ENCODE data around the gene EPSTI1.
"Not testable (repeated sequence)": the region's sequence is repeated elsewhere in the genome, so short reads cannot be mapped to it uniquely, and the experiment has no call there.

EPSTI1 gene

DNA sequence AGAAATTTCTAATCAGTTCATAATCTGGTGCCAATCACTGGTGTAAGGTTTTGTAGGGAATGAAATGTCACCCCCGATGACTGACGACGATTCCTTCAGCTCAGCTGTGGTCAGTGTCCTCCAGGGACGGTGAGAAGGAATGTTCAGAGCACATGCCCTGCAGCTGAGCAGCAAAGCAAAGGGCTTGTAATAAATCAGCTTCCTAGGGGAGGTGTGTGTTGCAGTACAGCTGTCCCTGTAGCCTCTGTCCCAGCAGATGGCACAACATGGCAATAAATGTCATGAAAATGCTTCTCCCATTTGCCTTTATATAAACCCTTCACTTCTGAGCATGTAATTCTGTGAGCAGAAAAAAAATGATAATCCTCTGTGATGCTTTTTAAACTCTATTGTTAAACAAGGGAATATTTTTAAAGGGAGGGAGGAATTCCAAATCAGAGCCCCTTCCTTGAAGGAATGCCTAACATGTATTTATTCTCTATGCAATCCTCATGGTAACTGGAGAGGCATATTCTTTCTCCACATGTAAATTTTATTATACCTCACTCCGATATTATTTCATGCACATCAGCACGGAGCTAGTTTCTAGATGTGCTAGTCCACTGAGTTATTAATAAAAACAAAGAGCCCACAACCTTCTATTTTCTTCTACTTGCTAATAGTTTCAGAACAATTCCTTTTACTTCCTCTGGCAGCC, 108.1 kb downstream of the EPSTI1 start:
- peak; percentile 91 for DNase-seq

DNA sequence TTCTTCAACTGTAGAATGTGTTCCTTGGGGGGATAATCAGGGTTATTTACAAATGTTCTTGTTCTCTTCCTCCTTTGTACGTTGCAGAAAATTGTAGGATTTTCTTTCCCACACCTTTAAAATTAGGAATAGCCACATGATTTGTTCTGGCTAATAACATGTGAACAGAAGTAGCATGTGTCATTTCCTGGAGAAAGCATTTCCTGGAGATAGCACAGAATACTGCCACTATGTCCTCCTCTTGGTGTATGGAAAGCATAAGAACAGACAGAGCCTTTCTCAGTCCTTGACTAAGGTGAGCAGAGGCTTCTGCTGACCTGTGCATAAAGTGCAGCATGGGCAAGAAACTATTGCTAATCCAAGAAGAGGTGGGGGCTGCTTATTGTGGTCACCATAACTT, 108.9 kb downstream of the EPSTI1 start:
- DNase-seq: no peak

DNA sequence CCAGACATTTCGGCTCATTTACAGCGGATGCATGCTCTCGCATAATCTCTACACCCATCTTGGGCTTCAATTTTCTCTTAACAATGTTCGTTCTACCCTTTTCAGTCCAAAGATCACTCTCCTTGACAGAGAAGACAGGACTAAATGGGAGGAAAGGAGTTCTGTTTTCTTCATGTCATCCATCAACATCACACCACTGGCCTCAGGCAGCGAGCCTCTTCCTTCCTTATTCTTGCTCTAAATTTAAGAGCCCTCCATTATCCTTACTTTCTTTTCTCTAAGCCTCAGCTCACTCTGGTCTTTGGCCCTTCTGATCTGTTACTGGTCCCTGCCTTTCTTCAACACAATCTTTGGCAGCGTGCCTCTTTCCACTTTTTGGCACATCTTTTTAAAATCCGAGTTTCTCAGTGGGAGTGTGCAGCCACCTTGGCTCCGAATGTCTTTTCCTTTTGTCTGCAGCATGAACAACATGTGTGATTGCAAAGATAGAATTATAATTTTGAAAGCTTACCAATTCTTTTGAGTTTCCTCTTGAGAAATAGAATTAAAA, 111.9 kb downstream of the EPSTI1 start:
- no peak for DNase-seq

DNA sequence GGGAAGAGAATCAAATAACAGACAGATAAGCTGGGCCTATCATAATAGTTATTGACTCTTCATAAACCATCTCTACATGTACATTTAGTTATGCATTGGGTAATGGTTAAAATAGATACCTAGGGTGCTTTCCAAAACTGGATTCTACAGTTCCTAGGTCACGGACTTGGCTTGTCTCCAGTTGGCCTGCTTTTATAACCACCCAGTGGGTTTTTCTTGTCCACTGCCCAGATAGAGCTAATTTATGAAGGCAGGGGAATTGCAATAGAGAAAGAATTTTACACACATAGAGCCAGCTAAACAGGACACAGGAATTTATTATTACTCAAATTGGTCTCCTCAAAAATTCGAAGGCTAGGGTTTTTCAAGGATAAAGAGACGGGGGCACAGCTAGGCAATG, 113.3 kb downstream of the EPSTI1 start:
- no peak for DNase-seq

DNA sequence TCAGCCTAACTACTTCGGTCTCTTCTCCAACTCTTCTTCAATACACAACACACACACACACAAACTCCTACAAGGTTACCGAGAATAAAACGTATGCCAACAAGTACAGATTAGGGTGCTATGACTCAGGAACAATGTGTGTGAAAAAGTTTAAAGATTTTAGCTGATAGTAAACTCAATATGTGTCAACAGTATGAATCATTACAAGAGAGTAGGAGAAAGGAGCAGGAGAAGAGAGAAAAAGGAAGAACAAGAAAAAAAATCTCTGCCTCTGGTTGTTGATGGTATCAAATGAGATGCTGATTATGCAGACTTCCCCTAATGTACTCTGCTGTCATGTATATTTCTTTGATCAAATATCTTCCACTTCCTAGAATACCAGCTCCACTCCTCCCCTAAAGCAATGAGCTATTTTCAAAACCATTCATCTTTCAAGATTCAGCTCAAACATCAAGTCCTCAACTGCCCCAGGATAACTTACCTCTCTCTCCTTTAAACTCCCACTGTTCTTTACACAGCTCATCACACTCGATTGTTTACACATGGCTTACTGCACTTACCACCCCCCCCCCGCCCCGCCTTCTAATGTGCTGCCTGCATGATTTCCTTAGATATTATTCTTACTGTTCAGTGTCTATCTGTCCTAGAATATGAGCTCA, 115.0 kb downstream of the EPSTI1 start:
- peak; percentile 19 for DNase-seq

DNA sequence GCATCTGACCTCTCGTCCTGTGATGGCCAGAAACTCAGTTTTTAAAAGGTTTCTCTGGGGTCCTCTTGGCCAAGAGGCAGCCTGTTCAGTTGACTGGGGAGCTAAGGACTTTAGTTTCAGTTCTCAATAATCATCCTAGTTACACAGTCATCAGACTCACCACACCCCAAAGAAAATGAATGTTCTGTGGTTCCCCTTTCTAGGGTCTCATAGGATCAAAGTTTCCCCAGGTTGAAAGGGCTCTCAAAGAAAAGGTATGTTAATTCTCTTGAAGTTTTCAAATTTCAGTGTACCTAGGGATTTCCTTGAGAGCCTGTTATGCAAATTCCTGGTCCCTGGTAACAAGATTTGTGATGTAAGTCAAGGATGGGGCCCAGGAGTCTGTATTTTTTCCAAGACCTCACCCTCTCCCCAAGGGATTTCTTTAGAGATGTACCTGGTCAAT, 115.7 kb downstream of the EPSTI1 start:
- peak; percentile 23 for DNase-seq

DNA sequence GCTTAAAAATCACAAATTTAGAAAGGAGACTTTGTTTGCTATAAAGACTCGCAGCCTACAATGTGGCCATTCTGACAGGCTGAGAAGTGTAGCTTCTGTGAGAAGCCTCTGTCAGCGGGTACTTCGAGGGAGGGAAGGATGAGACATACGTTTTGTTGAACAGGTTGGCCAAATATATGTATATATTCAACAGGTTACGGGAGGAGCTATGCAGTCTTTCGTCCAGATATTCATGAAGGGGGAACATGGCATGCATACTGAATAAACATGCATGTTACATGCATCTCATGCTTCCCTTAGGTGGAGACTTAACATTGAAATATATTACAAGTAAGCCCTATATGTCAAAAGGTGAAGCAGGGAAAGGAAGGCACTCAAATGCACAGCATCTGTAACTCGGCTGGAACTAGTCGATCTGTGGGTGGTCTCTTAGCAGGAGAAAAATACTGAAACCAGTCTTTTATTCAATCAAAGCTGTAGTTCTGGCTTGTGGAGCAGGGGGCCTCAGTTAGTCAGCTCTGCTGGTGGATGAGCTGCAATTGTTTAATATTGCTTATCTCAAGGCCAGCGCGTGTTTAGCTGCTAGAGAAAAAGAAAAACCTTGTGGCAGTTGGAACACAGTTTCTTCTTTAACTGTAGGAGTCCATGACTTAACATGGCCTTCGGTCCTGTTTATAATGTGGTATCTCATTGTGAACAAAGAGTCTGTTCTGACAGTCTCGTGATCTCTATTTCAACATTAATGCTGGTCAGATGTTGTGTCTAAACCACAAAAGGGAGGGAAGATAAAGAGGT, 116.4 kb downstream of the EPSTI1 start:
- DNase-seq: peak; percentile 32

DNA sequence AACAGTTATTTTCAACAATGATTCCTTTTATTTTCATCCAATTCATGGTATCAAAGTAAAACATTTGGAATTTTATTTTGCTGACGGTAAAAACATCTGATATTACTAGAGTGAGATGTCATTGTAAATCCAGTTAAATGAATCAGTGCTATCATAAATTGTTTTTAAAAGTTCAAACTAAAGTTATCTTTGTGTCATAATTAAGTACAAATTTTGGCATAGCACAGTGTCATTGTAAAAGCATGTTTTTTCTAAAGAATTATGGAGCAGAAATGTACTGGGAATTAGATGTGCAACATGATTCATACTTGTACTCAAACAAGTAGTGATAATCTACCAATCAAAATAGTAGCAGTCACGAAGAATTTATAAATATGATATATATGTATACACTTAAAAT, 117.8 kb downstream of the EPSTI1 start:
- DNase-seq: no peak

DNA sequence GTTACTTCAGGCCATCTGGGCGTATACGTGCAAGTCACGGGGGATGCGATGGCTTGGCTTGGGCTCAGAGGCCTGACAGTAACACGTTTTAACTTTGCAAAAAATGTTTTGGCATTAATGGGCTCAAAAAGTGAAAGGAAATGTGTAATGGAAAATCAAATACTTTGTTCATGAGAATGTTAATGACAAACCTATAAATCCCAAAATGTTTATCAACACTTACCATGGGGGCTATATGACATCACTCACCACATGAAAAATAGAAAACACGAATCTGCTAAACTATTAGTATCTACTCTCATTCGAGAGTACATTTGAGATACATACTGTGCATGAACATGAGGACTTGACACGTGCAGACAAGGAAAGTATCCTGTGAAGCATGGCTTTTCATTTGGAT, 119.0 kb downstream of the EPSTI1 start:
- no peak for DNase-seq

DNA sequence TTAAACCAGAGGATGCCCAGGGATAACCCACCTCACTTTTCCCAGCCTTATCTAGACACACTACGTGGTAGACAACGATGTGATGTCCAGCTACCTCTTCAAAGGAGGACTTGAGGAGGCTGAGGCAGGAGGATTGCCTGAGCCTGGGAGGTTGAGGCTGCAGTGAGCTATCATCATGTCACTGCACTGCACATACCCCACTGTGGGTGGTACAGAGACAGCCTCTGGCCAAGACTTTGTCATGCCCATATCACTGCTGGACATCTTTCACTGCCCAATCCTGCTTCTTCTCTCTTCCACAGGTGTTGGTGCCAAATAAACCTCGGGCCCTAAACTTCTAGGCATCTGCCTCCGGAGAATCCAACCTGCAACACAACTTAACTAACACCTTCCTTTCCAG, 124.8 kb downstream of the EPSTI1 start:
- DNase-seq: no peak

DNA sequence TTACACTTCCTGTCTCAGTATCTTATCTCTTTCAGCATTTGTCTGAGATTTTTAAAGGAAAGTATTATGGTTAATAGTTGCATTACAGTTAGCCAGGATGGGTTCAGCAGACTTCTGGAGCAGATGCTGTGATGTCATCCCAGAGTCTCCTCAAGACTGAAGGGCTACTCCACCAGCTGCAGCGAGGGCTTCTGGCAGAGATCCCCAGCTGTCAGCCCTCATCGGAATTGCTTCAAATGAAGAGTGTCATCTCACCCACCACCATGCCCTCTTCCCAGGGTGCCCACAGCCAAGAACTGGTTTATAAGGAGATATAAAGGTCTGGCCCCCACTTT, 126.3 kb downstream of the EPSTI1 start:
- DNase-seq: peak; percentile 22

DNA sequence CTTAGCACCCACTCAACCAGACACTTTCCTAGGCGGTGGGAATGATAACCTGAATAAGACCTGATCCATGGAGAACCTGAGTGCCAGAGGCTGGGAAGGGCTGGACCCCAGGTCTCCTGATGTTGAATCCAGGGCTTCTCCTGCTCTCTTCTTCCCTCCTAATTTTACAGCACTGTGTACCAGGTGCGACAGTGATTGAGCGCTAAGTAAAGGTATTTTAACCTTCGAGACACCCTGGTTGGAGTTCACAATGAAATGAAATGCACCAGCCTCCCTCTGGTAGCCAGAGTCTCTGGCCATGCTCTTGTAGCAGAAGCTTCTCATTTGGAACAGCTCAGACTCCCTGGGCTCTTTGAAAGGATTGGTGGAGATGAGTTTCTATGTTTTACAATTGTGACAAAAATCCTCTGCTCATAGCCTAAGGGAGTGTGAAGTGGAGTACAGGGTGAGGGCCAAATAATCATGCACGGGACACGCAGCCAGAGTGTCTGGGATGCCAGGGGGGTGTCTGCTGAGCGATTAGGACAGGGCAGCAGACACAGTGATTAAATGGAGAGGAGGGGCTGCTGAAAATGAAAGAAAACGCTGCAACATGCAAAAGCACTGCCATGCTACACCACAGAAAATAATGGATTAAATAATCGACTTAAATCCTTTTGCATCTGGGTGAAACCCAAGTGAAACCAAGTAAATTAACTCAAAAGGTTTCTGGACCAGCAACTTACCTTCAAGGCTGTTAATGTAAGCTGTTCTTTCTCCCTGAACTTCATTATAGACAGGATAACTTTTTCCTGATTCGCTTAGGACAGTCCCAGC, 126.9 kb downstream of the EPSTI1 start:
- DNase-seq: no peak

DNA sequence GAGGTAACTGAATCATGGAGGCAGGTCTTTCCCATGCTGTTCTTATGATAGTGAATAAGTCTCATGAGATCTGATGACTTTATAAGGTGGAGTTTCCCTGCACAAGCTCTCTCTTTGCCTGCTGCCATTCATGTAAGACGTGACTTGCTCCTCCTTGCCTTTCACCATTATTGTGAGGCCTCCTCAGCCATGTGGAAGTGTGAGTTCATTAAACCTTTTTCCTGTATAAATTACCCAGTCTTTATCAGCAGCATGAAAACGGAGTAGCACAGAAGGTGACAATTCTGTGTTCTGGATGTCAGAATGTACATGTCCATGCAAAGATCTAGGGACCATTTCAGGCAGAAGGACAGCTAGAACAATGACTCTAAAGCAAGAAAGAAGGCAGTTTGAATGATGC, 129.7 kb downstream of the EPSTI1 start:
- not testable (repeated sequence) for DNase-seq

DNA sequence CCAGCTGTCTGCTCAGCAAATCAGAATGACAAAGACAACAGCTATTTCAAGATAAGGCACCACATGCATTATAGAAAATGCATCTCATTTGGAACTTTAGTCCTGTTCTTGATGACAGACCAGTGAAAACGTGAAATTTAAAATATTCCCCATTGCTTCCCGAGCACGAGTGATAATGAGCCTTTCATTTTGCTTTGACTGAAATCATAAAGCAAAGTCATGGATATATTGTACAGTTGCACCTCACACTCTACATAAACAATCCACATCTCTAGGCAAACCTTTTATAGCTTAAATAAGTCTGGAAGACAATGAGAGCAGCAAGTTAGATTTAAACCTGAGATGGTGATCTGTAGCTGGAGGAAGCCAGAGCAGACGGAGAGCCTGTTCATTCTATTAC, 131.6 kb downstream of the EPSTI1 start:
- no peak for DNase-seq

DNA sequence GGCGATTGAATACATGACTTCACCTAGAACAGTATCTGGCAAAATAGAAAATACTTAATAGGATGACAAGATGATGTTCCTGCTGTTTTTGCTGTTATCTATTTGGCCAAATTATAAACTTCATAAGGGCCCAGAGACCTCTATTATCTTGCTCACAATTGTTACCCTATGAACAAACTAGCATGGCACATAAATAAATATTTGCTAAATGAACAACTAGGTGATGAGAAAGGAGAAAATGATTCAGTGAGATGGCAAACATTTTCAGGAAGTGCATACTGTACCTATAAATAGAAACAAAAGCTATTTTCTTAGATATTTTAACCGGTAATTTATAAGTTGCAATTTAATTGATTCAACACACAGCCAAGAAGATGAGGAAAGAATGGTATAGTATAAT, 132.3 kb downstream of the EPSTI1 start:
- DNase-seq: no peak

DNA sequence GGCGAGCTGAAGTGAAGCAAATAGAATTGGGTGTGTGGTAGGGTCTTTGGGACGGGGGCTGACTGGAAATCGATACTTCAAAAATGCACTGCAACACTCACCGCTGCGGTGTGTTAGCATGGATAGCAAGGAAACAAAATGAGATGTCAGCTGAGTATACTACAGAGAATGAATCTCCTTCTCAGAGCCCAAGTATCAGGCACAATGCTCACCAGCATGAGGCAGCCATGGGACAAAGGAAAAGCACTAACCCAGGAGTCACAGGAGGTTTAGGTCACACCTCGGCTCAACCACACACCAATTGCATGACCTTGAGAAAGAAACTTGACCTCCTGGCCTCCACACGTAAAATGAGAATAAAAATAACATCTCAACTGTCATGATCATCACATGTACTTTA, 136.6 kb downstream of the EPSTI1 start:
- no peak for DNase-seq

DNA sequence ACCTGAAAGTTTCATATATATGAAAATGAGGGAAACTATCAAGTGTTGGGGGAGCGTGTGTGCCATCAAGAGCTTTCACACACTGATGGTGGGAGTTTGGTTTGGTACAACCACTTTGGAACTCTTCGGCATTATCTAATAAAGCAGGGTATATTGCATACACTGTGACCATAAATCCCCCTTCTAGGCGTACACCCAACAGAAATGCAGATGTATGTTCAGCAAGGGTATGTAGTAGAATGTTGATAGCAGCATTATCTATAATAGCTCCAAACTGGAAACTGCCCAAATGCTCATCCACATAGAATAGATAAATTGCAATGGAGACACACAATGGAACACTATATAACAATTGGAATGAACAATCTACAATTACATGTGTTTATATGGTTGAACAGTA, 139.9 kb downstream of the EPSTI1 start:
- DNase-seq: no peak

DNA sequence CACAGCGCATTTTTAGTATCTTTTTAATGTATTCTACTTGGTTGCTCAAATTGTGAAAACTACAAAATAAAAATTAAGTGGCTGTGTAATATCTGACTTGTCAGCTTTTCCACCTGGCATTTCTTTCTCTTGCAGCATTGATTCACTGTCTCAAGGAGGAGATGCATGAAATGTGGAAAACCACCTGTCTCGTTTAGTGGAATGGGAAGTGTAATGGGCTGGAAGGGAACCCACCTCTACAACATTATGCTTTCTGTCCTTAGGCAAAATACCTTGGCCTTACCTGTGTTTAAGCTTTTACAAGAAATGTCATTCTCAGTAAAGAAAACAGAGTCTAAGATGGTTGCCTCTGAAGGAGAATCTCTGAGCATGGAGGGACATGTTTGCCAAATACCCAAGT, 142.8 kb downstream of the EPSTI1 start:
- no peak for DNase-seq

DNA sequence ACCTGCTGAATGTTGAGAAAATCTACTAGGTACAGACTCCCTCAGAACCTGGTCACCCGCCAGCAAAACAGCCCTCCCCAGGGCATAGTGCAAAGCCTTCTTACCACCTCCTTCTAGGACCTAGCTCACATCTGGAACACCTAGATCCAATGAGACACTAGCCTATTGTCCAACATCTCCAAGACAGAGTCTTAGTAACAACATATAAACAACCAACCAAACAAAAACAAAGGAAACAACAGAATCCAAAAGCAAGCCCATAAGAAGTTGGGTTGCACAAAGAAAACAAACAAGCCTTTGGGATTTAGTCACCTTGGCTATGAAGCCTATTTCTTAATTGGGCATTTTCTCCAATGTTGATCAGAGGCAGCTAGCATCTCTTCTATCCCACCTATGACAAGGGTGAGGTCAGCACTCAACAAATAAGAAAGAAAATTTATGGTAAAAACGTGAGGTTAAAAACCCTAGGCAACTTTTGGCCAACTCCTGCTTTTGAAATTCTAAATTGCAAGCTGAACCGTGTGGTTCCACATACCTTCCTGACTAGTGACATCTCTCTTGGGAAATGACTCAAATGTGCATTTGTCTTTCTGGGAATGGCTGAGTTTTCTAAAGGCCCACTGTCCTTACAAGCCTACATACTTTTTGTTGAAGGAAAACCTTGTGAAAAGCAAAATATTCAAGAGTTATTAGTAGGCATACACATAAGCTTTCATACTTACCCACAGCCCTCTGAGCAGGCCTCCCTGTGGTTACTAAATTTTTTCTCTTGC, 144.0 kb downstream of the EPSTI1 start:
- DNase-seq: no peak

DNA sequence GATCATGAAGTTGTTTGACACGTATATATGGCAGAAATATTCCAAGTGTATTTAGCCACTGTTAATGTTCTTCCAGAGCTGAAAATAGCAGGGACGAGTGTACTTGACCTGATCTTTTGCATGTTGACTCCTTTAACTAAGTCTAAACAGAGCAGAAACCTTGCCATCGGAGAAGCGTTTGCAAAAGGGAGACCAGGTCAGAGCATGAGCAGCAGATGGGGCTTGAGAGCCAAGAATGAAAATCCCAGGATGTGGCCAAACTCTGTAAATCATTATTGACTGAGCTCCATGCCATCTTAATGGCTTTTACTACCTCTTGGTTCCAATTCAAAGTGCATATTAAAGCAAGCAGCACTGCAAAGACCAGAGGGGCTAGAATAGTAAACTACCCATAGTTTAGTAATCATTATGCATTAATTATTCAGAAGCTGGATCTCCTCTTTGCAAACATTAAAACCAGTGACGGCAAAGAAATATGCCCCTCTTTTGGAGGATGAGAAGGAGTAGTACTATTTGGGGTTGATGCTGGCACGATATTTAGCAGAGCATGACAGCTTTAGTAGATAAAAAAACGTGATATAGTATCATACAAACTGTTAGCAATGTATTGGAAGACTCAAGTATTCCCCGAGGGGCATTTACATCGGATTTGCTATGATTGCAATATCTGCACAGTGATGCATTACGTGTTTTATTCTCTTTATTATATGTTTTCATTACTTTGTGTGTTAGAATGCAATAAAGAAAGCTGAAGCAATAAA, 154.9 kb downstream of the EPSTI1 start:
- peak; percentile 53 for DNase-seq
